ENCODE data around the gene GALNT16. TPM values are rescaled to one million over a fixed set of nuclear protein-coding genes. Genes with fewer than 3 reads are reported as not detected.

Gene GALNT16
- total and polyA plus RNA-seq, 8 donors: 0.53 to 2.2 (median 1.6) TPM; not detected in 1

GRCh38 chr14:69252851-69253250 is 7.1 kb upstream of the GALNT16 start:
- Histone ChIP-seq H3K27me3 (peaks cover 0 to 20% (median 10%) of the 10 kb centered on the region in 3 donors), H3K4me1 (peaks cover 0 to 4% (median 0%) of the 10 kb centered on the region in 4 donors), H3K9me3 (no peaks in the 10 kb centered on the region), H3K4me3 (no peak overlapping the region), H3K27ac (no peak overlapping the region), H3K36me3 (no peaks in the 10 kb centered on the region)
- WGBS, 5 donors: 58 to 88% (median 78%) methylated on average over 3 of the region's 3 CpGs
- intact Hi-C loops (cut with DNase I; ENCODE audit: low total_unique reads): no loop called here
- DNase-seq: no peak
- TF ChIP-seq POLR2AphosphoS5 (IDR thresholded peaks at IDR 0.05): no peak
- no peak for TF ChIP-seq EP300 (IDR thresholded peaks at IDR 0.05)
- no peak for TF ChIP-seq CTCF (IDR thresholded peaks at IDR 0.05)
- TF ChIP-seq POLR2A (IDR thresholded peaks at IDR 0.05): no peak

- H3K9me3 ChIP-seq: no peaks in the 10 kb centered on the region
- TF ChIP-seq POLR2A (IDR thresholded peaks at IDR 0.05): no peak
- TF ChIP-seq POLR2AphosphoS5 (IDR thresholded peaks at IDR 0.05): no peak
- no peak for TF ChIP-seq EP300 (IDR thresholded peaks at IDR 0.05)
- TF ChIP-seq CTCF (IDR thresholded peaks at IDR 0.05): no peak
- 23 to 33% (median 30%) methylated on average over 13 to 14 of the region's 14 CpGs for WGBS, 5 donors
- H3K36me3 ChIP-seq: no peaks in the 10 kb centered on the region
- intact Hi-C loops (cut with DNase I; ENCODE audit: low total_unique reads): no loop called here
- DNase-seq: no peak
- H3K4me1 ChIP-seq: peaks cover 27 to 34% (median 32%) of the 10 kb centered on the region in 4 donors
- no peak overlapping the region for H3K27ac ChIP-seq
- peak overlapping the region; percentile 47 to 75 (median 56) for H3K4me3 ChIP-seq
- peaks cover 9 to 83% (median 54%) of the 10 kb centered on the region in 3 donors for H3K27me3 ChIP-seq
Observed at GRCh38 chr14:69259168-69259526, 811 bp upstream of the GALNT16 start.

GRCh38 chr14:69260190-69260860 is 367 bp downstream of the GALNT16 start:
- TF ChIP-seq POLR2A (IDR thresholded peaks at IDR 0.05) (no peak), CTCF (IDR thresholded peaks at IDR 0.05) (no peak), POLR2AphosphoS5 (IDR thresholded peaks at IDR 0.05) (no peak), EP300 (IDR thresholded peaks at IDR 0.05) (no peak)
- H3K4me3 ChIP-seq: peak overlapping the region; percentile 47 to 75 (median 56)
- peaks cover 27 to 34% (median 32%) of the 10 kb centered on the region in 4 donors for H3K4me1 ChIP-seq
- no peaks in the 10 kb centered on the region for H3K9me3 ChIP-seq
- H3K36me3 ChIP-seq: no peaks in the 10 kb centered on the region
- DNase-seq: peak in 1 of 2 donors; percentile 69
- H3K27me3 ChIP-seq: peaks cover 9 to 88% (median 54%) of the 10 kb centered on the region in 3 donors
- WGBS, 5 donors: 0 to 1% (median 1%) methylated on average over 6 to 78 of the region's 78 CpGs
- intact Hi-C loops (cut with DNase I; ENCODE audit: low total_unique reads): no loop called here
- H3K27ac ChIP-seq: peak overlapping the region in 2 of 5 donors; percentile 16 to 65

GRCh38 chr14:69260861-69261564 is 1.1 kb downstream of the GALNT16 start:
- Histone ChIP-seq H3K4me1 (peaks cover 27 to 34% (median 32%) of the 10 kb centered on the region in 4 donors), H3K9me3 (no peaks in the 10 kb centered on the region), H3K27me3 (peaks cover 9 to 89% (median 52%) of the 10 kb centered on the region in 3 donors), H3K36me3 (no peaks in the 10 kb centered on the region), H3K27ac (peak overlapping the region in 3 of 5 donors; percentile 11 to 65 (median 16)), H3K4me3 (peak overlapping the region; percentile 47 to 75 (median 56))
- peak; percentile 37 to 75 for DNase-seq
- 0 to 10% (median 2%) methylated on average over 19 to 64 of the region's 64 CpGs for WGBS, 5 donors
- intact Hi-C loops (cut with DNase I; ENCODE audit: low total_unique reads): no loop called here
- TF ChIP-seq EP300 (IDR thresholded peaks at IDR 0.05): no peak
- peak in 5 of 7 experiments; percentile 12 to 76 (median 68) for TF ChIP-seq CTCF (IDR thresholded peaks at IDR 0.05)
